Colon (tissue), 2 donors: ENCODE results near the gene SNX24.
"Not testable (repeated sequence)": the region's sequence is repeated elsewhere in the genome, so short reads cannot be mapped to it uniquely, and the experiment has no call there.

Experiments used
- FAIRE-seq: peaks from 2 replicates; lab custom pipeline; 2012; peaks lifted over from hg19 to GRCh38; lab: Jason Lieb, UNC
- donor health status: control.
- donor health status: control.

Gene SNX24

DNA sequence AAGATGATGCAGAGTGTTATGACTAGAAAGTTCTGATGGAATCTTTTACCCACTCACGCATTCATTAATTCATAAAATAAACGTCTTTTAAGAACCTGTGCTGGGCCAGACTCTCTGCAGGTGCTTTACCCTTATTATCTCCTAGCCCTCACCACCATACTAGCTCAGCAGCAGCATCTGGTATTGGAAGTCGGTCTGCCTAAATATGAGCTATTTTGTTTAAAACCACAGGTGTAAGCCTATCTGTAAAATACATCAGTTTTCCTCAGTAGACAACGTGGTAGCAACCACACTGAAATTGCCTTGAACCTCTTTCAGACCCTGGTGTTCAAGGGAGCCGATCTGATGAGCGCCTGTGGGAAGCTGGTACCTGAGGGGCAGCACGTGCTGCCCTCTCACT is 121.7 kb downstream of the SNX24 start:
- no peak for FAIRE-seq

DNA sequence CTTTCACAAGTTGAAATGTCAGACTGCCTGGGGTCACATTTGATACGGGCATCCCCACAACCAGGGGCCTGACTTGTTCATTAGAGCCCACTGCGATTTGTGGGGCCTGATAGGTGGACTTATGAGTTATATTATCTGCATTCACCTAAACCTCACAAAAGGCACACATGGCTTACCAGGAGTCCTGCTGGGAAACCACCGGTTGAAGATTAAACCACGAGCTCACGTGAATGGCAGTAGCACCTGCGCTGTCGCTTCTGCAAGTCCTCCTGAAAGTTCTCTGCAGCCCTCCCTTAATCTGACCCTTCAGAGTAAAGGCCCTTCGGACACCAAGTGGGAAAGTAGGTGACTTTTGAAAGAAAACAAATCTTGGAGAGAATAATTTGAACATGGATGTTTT is 122.2 kb downstream of the SNX24 start:
- FAIRE-seq, result no peak

DNA sequence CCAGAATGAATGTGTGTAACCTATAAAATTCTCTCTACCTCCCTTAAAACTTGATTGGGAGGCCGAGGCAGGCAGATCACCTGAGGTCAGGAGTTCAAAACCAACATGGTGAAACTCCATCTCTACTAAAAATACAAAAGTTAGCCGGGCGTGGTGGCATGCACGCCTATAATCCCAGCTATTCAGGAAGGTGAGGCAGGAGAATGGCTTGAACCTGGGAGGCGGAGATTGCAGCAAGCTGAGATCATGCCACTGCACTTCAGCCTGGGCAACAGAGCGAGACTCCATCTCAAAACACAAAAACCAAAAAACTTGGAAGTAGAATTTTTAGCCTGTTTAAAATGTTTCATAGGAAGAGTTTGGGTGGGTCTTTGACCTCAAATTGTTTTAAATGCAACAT is 122.6 kb downstream of the SNX24 start:
- FAIRE-seq, result not testable (repeated sequence)

DNA sequence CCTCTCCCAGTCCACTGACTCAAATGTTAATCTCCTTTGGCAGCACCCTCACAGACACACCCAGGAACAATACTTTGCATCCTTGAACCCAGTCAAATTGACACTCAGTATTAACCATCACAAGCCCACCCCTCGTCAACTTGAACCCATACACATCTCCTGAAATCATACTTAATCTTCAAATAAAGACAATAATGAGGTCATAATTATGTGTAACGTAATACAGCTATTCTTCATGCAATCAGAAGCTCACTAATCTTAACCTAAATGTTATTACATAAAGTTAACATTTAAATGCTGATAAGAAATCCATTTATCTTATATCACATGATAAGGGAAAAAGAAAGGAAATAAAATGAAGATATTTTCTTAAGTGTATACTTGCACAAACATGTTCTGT is 125.9 kb downstream of the SNX24 start:
- FAIRE-seq, result no peak

DNA sequence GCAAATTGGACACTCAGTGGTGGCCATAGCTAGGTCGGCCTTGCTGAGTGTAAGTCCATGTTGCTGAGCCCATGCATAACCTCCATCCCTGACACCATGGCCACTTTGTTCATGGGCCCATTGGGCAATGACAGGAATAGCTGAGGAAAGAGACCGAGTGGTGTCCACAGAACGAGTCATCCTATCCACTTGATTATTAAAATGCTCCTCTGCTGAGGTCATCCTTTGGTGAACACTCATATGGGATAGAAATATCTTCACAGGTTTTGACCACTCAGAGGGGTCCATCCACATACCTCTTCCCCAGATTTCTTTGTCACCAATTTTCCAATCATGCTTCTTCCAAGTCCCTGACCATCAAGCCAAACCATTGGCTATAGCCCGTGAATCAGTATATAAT is 127.5 kb downstream of the SNX24 start:
- no peak for FAIRE-seq

DNA sequence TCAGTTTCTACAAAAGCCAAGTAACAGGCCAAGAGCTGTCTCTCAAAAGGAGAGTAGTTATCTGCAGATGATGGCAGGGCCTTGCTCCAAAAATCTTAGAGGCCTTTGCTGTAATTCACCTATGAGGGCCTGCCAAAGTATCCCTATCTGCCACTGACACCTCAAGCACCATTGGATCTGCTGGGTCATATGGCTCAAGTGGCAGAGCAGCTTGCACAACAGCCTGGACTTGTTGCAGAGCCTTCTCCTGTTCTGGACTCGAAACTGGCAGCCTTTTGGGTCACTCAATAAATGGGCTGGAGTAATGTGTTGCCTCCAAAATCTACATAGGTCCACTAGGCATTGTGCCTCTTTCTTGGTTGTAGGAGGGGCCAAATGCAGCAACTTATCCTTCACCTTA is 128.3 kb downstream of the SNX24 start:
- not testable (repeated sequence) for FAIRE-seq

DNA sequence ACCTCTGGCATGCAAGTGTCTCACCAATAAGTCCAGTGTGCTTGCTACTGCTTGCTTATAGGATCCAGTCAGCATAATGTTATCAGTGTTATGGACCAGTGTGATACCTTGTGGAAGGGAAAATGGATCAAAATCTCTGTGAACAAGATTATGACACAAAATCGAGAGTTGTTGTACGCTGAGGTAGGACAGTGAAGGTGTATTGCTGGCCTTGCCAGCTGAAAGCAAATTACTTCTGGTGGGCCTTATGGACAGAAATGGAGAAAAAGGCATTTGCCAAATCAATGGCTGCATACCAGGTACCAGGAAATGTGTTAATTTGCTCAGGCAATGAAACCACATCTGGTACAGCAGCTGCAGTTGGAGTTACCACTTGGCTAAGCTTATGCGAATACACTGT is 128.8 kb downstream of the SNX24 start:
- FAIRE-seq, result not testable (repeated sequence)

DNA sequence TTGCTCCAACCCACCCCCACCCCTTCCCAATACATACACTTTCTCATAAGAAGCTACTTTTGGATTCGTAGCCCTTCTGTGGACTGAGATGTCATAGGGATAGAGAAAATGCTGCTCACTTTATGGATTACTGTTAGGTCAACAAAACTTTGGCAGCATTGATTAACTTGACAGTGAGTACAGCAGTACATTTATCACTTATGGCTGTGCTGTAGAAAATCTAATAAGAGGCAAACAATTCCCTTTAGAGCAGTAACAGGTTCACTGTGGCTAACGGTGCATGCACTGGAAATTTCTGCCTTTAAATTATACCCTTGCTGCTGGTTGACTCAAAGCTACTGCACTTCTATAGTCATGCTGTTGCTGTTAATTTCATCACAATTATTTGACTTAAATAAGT is 131.9 kb downstream of the SNX24 start:
- no peak for FAIRE-seq

DNA sequence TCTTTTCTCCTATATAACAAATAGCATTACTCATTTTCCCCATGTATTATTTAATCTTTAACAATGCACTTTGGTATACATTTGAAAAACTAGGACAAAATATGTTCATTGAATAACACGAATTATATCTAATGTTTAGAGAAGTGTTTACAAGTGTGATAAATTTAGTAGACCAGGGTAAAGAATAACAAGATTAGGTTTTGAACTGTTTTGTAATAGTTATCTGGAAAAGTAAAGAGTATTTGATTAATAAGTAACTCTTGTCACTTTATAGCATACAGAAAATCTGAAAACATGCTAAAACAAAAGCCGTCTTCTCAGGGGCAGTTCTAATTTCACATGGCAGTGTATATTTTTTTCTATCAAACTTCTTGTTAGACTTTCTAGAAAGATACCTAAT is 132.7 kb downstream of the SNX24 start:
- FAIRE-seq, result no peak

DNA sequence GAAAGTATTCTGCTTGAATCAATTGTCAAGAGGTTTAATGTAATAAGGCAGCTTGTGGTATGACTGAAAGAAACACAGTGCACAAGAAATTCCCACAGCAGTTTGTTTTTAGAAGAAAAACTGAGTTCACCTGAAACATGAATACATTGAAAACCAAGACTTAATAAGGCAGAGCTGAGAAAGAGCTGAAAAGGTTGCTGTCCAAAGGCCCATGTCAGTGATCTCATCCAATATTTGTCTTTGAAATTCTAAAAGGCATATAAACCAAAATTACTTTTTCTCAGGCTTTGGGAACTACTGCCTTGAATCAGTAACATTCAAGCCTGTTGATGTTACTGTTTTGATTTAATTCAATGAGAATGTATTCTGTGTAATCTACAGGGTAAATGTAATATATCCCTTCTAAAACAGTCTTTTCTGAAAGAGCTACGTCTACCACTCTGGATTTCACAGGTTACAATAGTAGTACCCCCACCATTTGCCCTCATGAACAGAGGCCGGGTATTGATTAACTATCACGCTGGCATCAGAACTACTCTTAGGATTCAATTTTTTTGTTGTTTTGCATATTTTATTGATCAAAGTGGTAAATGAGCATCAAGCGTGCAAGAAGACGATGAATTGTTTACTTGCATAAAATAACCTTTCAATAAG is 133.4 kb downstream of the SNX24 start:
- no peak for FAIRE-seq

DNA sequence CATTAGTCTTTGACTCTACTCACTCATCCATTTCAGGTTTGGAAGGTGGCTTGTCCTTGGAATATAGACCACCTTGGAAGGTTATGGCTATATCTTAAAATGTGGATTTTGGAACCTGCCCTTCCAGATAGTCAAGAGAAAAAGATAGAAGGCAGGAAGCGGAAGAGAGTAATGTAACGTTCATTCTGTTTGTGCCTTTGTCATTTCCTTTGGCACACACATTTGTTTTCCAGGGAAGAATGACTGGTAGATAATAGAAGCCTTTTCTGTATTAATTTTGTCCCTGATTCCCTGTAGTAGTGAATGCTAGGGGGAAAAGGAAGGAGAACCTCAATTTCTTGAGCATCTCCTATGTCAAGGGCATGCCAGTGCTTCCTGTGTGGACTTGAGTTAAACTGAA is 136.4 kb downstream of the SNX24 start:
- no peak for FAIRE-seq

DNA sequence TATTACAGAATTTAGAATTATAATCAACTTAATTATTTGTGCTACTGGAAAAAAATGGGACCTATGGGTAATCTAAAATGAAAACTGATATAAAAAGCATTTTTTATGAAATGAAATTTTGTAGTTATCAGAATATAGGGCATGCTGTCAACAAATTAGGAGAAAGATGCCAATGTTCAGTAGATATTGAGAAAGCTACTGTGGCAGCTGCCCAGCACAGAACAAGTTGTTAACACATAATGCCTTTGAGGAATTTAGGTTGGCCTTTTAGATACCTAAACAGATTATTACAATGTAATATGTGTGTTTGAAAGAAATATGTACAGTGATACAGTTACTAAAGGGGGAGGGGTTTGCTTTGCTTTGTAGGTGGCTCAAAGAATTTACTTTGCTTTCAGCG is 137.0 kb downstream of the SNX24 start:
- FAIRE-seq, result no peak

DNA sequence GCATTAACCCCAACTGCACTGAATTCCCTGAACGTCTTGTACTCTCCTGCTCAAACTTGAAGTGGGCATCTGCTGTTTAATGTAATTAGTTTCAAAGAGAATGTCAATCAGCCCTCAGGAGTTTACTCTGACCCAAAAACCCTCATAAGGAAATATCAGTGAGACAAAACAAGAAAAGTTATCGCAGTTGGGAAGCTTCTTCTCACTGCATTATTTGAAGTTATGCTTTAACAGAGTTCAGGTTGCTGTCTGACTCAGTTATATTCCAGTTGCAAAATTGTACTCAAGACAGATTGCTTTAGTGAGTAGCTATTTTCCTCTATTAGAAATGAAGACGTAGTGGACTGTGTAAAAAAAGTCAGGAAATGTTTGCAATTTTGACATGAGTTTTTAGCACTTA is 139.0 kb downstream of the SNX24 start:
- no peak for FAIRE-seq

DNA sequence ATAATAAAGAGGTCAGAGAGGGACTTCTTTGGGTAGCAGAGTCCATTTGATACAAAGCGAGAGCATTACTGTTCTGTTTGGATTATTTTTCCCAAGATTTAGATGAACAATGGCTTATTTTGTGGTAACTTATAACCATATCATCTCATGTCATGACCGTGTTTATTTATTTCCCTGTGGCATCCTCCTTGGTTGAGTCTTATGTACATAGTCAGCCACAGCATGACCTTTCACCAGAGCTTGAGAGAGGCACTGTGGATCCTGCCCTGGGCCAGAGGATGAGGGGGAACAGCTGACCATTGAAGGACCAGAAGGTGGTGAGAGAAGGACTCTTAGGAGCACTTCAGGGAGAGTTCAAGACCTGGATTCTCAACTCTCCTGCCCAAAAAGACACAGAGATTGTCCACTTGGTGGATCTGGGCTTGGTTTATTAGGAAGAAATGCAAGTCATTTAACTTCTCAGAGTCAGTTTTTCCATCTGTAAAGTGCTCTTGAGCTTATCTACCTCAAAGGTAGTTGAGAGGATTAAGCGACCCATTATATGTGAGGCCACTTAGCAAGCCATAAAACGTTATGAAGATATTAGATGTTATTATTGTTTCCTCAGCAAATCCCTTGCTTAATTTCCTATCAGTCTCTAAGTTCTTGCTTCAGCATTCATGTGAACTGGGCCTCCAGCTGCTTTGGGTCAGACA is 139.7 kb downstream of the SNX24 start:
- no peak for FAIRE-seq

DNA sequence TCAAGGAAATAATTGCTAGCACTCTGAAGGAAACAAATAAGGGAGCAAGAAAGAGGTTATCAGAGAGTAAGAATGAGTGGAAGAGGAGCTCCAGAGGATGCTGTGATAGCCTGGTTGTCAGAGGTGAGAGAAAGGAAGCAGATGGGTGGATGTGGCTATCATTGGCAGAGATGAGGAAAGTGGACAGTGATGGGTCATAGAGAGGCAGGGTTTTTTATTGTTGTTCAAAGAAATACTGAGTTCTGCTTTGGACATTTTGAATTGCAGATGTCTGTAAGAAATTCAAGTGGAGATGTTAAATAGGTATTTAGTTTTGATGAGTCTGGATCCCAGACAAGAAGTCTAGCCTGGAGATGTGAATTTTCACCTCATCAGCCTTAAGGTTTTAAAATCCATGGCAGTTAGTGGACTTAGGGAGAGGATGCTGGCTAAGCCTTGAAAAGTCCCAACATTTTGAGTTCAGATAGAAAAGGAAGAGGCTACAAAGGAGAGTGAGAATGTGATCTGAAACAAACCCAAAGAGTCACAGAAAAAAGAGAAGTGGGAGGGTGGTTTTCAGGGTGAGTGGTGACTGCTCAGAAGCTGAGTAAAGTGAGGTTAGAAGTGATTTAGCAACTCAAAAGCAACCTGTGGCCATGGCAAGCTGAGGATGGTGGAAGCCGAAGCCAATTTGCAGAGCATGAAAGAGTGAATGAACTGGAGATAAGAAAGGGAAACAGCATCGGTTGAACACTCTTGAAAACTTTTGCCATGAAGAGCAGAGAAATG is 140.7 kb downstream of the SNX24 start:
- no peak for FAIRE-seq

DNA sequence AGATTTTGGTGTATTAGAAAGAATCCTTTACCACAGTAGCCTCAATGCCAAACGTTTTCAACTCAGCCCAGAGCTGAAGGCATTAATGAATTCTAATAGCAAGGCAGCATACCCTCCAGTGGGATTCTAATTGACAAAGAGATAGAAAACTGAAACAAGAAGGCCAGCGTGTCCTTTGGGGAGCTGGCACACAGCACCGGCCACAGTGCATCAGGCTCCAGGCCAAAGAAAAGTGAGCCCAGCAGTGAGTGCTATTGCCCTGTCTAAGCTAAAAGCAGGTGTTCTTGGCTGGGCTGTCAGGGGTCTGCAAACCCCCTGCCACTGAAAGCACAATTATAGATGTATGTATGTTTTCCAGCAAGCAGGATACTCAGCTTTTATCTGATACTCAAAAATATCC is 150.7 kb downstream of the SNX24 start:
- FAIRE-seq, result no peak

DNA sequence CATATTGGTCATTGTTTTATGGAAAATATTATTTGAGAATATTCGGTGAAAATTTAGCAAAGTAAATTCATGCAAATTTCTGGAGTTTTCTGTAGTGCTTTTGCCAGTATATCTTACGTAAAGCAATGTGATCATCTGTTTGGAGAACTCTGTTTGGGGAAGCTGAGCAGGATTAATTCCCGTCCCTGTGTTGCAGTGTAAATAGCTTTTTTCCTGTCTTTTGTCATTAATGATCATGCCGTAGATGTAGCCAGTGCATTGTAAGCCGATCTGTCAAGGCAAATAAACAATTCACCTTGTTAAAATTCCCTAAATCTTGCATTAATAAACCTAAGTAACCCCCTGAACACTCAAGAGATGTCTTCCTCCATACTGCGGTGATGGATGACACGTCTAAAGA is 151.9 kb downstream of the SNX24 start:
- FAIRE-seq, result no peak

DNA sequence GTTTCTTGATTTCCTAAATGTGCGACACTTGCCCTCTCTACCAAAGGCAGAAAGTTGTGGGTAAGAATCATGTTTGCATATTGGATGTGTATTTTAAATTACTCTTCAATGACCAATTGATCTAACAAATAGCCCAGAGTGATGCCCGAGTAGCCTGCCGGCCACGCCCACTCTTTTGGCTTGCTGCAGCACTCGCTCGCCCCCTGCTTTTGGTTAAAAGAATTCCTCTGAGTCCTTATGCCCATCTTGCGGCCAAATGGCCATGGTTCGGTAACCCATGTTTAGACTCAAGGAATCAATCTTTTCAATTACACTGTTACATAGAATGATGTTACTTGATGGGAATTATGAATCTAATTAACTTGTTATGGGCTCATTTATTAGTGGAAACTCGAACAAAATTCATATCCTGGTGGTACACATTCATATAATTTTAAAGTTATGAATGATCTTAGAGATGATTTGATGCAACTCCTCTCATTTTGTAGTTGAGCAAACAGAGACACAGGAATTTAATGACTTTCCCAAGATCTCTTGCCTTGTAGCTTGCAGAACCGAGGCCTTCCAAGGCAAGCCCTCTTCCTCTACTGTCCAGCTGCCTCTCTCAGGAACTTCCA is 154.6 kb downstream of the SNX24 start:
- FAIRE-seq, result no peak

DNA sequence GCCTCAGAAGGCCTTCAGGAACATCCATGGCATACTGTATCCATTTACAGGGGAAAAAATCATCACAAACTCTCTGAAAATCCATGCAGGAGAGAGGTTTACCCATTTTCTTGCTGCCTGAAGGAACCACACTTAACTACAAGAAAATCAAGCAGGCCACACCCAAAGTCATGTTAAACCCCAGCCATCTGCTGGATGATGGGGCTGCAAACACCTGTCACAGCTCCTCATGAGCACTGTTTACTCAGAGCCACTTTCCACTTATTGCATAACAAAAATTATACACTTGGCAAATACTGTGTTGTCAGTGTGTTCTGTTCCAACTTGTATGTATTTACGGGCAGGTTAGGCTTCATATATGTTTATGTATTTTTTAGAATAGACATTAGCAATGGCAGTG is 155.3 kb downstream of the SNX24 start:
- FAIRE-seq, result no peak

DNA sequence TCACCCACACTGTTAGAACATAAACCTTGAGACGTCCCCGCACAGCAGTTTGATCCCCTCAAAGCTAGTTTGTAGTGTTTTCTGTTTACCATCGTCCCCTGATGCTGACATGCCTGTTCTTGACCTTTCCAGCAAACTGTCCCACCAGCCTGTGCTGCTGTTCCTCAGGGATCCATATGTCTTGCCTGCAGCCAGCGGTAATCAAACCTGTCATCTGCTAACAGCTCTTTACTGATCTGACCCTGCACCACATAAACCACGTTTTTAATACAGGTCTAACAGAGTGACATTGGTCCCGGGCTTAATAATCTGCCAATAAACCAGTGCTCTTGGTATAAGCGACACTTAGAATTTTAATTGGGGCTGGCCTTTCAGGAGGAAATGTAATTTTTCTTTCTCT is 156.4 kb downstream of the SNX24 start:
- no peak for FAIRE-seq

DNA sequence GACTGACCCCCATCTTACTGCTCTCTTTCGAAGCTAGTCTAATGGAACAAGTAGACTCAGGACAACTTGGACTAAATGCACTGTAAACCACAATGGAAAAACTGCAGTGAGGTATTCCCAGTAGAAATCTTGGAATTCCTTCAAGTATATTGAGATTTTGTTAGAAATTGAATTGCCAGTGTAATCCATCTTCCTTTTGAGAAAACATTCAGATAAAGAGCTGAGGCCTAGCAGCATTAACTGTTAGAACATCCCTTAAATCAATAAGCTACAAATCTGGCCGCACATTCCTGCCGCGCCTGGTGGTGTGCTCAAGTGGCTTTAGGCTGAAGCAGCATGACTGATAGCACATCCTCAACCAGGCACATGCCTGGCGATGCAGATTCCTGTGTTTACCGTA is 161.8 kb downstream of the SNX24 start:
- FAIRE-seq, result no peak

DNA sequence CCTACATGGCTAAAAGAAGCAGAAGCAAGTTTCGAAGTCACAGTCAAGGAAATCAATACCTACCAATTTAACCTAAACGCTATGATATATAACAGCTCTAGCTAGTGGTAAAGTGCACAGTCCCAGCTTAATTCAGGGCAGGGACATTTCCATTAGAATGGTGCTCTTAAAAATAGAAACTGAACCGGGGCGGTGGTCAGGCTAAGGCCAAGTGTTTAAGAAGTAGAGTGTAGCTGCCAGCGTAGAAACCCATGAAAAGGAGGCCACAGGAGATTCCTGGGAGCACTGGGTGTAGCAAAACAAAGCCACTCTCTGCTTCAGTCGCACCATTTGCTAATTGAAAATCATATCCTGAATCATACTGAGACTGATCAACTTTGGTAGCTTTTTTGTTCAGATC is 162.3 kb downstream of the SNX24 start:
- FAIRE-seq, result no peak

DNA sequence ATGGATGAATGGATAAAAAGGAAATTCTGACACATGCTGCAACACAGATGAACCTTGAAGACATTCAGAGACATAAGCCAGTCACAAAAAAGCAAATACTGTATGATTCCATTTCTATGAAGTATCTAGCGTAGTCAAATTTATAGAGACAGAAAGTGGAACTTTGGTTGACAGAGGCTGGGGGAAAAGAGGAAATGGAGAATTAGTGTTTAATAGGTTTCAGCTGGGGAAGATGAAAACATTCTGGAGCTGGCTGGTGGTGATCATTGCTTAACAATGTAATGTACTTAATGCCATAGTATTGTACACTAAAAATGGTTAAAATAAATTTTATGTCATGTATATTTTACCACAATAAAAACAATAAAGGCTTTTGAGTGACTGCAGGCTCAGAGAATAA is 166.9 kb downstream of the SNX24 start:
- no peak for FAIRE-seq
